ENCODE data around the gene URB2.

Gene URB2

DNA sequence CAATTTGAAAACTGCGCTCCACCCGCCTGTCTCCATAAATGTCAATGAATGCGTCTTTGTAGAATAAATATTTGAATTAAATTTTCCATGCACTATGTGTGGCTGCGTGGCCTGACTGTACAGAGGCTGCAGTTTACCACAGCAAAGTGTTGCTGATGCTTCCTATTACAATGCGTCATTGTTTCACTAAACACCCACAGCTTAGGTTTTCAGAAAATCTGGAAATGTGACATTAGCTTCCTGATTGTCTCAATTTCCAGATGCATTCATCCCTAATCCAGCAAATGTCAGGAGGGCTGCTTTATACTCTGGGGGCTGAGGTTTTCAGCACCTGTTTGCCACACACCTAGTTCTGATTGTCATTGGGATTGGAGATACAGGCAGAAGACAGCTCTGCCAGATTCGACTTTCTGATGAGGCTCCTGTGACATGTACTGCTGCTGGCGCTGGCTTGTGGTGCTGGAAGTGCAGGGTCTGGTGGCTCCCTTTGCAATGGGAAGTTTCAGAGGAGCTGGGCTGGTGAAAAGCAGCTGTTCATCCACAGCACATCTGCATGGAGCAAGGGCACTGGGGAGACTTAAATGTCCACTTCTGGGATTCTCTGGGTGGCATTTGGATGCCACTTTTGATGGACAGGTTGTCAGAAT, 40.0 kb downstream of the URB2 start:
- H3K4me3 ChIP-seq (replicated peaks; ENCODE audit: low read depth, low read length), result no peak overlapping the region
- TF ChIP-seq, protein P1, sequence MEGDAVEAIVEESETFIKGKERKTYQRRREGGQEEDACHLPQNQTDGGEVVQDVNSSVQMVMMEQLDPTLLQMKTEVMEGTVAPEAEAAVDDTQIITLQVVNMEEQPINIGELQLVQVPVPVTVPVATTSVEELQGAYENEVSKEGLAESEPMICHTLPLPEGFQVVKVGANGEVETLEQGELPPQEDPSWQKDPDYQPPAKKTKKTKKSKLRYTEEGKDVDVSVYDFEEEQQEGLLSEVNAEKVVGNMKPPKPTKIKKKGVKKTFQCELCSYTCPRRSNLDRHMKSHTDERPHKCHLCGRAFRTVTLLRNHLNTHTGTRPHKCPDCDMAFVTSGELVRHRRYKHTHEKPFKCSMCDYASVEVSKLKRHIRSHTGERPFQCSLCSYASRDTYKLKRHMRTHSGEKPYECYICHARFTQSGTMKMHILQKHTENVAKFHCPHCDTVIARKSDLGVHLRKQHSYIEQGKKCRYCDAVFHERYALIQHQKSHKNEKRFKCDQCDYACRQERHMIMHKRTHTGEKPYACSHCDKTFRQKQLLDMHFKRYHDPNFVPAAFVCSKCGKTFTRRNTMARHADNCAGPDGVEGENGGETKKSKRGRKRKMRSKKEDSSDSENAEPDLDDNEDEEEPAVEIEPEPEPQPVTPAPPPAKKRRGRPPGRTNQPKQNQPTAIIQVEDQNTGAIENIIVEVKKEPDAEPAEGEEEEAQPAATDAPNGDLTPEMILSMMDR (IDR thresholded peaks at IDR 0.05; ENCODE audit: low read depth, low read length, missing control alignments), result no peak
- no peak for DNase-seq (ENCODE audit: extremely low read depth, low read depth)

DNA sequence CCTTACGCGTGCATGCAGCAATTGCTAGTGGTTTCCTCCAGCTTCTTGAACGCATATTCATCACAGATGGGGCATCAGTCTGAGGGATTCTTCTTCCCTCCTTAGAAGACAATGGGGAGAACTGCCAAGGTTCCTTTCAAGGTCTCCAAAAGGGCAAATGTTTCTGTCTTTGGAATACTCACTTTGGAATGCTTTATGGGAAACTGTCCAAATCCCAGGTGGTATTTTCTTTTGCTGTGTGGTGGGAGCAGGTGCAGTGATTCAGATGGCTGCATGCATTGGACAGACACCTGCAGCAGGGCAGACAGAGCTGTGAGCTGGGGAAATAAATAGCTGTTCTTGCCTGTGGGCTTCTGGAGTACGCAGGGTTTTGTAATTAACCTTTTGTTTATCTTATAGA, 40.5 kb downstream of the URB2 start:
- DNase-seq (ENCODE audit: extremely low read depth, low read depth), result no peak

DNA sequence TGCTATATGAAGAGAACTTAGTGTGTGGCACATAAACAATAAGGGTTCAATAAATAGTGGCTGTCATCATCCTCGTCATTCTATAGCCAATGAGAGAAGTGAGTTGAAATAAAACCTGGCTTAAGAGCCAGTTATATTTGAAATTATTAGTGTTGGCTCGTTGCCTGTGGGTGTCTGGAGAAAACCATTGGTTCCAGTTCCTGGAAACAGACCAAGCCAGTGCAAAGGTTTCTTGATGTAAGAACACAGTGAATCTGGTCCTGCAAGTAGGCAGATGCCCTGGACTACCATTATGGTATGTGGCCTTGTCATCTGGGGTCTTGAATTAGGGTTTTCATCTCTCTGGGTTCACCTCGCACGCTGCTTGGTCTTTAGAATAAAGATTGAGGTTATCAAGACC, 43.3 kb downstream of the URB2 start:
- TF ChIP-seq, protein P1 (IDR thresholded peaks at IDR 0.05; ENCODE audit: low read depth, low read length, missing control alignments), result no peak
- no peak for DNase-seq (ENCODE audit: extremely low read depth, low read depth)
- no peak overlapping the region for H3K4me3 ChIP-seq (replicated peaks; ENCODE audit: low read depth, low read length)

More for the DNA sequence above, 40.5 kb downstream of the URB2 start:
- TF ChIP-seq, protein P1 (IDR thresholded peaks at IDR 0.05; ENCODE audit: low read depth, low read length, missing control alignments), result no peak
- H3K4me3 ChIP-seq (replicated peaks; ENCODE audit: low read depth, low read length), result no peak overlapping the region

DNA sequence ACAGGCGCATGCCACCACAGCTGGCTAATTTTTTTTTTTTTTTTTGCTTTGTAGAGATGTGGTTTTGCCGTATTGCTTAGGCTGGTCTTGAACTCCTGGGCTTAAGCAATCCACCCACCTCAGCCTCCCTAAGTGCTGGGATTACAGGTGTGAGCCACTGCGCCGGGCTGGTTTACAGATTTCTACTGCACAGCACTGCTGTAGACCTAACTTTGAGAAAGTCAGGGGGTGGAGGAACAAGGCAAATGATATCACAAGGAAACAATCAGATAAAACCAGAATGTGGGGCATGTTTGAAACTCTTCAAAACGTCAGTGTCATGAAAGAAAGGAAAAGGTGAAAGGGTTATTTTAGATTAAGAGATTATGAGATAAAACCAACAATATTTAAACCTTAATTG, 45.3 kb downstream of the URB2 start:
- DNase-seq (ENCODE audit: extremely low read depth, low read depth), result no peak
- no peak overlapping the region for H3K4me3 ChIP-seq (replicated peaks; ENCODE audit: low read depth, low read length)

DNA sequence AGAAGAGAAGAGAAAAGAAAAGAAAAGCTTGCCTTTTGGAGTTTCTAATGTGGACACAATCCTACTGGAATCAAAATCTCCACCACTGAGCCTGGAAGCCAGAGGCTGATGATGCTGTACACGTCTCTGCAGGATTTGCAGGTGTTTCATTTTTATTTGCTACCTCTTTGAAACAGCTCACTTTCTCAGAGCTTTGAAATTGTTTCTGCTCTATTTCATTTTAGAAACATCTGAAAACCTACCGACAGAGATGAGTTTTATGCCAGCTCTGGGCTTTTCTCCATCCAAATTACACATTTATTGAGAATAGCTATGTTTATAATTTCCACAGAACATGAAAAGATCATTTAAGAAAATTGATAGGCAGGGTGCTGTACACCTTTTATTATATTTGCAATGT, 46.2 kb downstream of the URB2 start:
- no peak for DNase-seq (ENCODE audit: extremely low read depth, low read depth)
- TF ChIP-seq, protein P1 (IDR thresholded peaks at IDR 0.05; ENCODE audit: low read depth, low read length, missing control alignments), result no peak
- H3K4me3 ChIP-seq (replicated peaks; ENCODE audit: low read depth, low read length), result no peak overlapping the region

More for the DNA sequence above, 45.3 kb downstream of the URB2 start:
- TF ChIP-seq, protein P1 (IDR thresholded peaks at IDR 0.05; ENCODE audit: low read depth, low read length, missing control alignments), result no peak

DNA sequence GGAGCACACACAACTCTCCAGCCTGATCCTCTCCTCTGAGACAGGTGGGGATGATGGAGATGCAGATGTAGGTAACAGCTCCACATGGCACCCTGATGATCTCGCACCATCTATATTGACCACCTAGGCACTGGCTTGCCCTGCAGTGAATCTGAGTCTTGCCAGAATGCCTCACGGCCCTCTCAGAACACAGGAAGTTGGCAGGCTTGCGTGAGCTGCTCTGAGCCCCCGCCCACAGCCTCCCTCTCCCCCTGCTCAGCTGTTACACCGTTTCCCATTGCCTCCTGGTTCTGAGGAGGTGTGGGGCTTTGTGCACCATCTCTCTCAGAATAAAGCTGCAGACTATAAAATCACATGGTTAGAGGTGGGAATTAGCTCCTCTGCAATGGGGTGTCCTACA, 48.0 kb downstream of the URB2 start:
- DNase-seq (ENCODE audit: extremely low read depth, low read depth), result no peak
- TF ChIP-seq, protein P1 (IDR thresholded peaks at IDR 0.05; ENCODE audit: low read depth, low read length, missing control alignments), result no peak

DNA sequence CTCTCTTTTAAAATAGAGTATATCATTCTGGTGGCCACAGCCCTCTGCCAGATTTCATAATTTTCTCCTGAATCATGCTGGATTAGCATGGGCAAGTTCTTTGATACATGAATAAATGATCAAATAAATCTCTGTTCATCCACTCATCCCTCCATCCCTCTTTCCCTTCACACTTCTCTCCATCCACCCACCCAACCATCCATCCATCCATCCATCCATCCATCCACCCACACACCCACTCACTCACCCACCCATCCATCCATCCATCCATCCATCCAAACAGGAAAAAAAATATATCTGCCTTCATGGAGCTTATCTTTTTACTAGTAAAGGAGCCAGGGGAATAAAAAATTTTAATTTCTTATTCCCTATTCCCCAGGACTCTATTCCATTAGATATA, 49.3 kb downstream of the URB2 start:
- no peak for DNase-seq (ENCODE audit: extremely low read depth, low read depth)
- H3K4me3 ChIP-seq (replicated peaks; ENCODE audit: low read depth, low read length), result no peak overlapping the region
- TF ChIP-seq, protein P1 (IDR thresholded peaks at IDR 0.05; ENCODE audit: low read depth, low read length, missing control alignments), result no peak

More for the DNA sequence above, 48.0 kb downstream of the URB2 start:
- H3K4me3 ChIP-seq (replicated peaks; ENCODE audit: low read depth, low read length), result no peak overlapping the region
